ENCODE results near the gene SCAANT1.

The SCAANT1 gene

GRCh38 chr3:63864008-63864964 lies 47.9 kb downstream of the SCAANT1 start:
- FAIRE-seq (no peak), DNase-seq (ENCODE audit: low spot score) (peak; percentile 68)

- no peak for FAIRE-seq
Observed at GRCh38 chr3:63863150-63864007, 48.8 kb downstream of the SCAANT1 start, which contains the start of the genes ATXN7 and THOC7. TSS of gene ATXN7 (plus strand) at chr3:63863867. CDS start at chr3:63912599, 48,732 bp downstream. TSS of gene THOC7 (minus strand) at chr3:63863805. CDS start at chr3:63863790, 15 bp downstream.

DNA sequence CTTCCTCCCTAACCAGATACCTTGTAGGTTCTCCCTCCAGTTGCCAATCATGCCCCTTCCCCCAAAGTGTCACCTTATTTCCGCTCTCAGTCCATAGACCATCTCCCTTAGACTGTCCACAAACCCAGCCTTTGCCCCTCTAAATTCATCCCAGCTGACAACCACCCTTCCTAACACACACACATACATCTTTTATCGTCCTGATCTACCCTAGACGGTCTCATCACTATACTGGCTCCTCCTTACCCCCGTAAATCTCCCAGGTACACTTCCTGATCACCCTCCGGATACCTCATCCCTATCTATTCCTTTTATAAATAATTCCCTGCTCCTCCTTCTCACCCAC lies 49.4 kb downstream of the SCAANT1 start:
- FAIRE-seq = no peak
- DNase-seq (ENCODE audit: low spot score) = no peak

More at GRCh38 chr3:63863150-63864007, 48.8 kb downstream of the SCAANT1 start, which contains the start of the genes ATXN7 and THOC7:
- peak; percentile 78 for DNase-seq (ENCODE audit: low spot score)

All from urothelium cell line (cell line).